Panc1 (cell line): ENCODE measurements around the gene RPSA.

Experiments used
- CTCF ChIP-seq: fragments of 450-650 bp; IDR thresholded peaks from 2 replicates; pipeline ENCODE4 v1.5.1; 2017; ENCODE audit warnings: mild to moderate bottlenecking
- POLR2AphosphoS5 ChIP-seq: IDR thresholded peaks from 2 replicates; pipeline ENCODE4 v1.6.1; 2012; ENCODE audit warnings: mild to moderate bottlenecking, low read depth, low read length, moderate library complexity

GRCh38 chr3:39396690-39397089 is 9.8 kb upstream of the RPSA start:
- no peak for TF ChIP-seq CTCF
- no peak for TF ChIP-seq POLR2AphosphoS5
